GM21717 (cell line): ENCODE measurements around the gene NXF2.
"Not testable (repeated sequence)": the region's sequence is repeated elsewhere in the genome, so short reads cannot be mapped to it uniquely, and the experiment has no call there.

Experiments
- ATAC-seq: cut with Tn5 transposase; IDR thresholded peaks from one replicate; pipeline ENCODE4 v1.9.1; 2021; ENCODE audit warnings: mild to moderate bottlenecking, moderate library complexity; ENCODE audit not compliant: unreplicated experiment

The NXF2 gene, protein sequence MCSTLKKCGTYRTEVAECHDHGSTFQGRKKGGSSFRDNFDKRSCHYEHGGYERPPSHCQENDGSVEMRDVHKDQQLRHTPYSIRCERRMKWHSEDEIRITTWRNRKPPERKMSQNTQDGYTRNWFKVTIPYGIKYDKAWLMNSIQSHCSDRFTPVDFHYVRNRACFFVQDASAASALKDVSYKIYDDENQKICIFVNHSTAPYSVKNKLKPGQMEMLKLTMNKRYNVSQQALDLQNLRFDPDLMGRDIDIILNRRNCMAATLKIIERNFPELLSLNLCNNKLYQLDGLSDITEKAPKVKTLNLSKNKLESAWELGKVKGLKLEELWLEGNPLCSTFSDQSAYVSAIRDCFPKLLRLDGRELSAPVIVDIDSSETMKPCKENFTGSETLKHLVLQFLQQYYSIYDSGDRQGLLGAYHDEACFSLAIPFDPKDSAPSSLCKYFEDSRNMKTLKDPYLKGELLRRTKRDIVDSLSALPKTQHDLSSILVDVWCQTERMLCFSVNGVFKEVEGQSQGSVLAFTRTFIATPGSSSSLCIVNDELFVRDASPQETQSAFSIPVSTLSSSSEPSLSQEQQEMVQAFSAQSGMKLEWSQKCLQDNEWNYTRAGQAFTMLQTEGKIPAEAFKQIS

DNA sequence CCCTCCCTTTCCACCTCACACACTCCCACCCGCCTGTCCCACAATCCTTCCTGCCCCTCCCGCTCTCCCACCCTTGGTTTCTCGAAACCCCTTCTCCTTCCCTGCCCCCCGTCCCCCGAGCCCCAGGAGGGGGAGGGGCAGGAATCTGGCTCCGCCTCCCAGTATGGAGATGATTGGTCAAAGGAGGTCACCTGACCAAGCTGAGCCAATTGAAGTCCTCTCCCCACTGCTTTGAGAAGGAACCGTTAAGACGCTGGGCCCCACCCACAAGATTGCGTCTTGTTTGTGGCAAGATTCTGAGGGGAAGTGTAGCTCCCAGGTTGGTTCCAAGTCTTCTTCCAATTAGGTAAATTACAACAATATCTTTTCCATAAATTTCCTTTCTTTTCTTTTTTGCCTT lies at the start of gene NXF2:
TSS of gene NXF2 (plus strand) at position 275 of the 400 bp plus-strand sequence. CDS start 59,912 bp downstream, outside the sequence.
- ATAC-seq = not testable (repeated sequence)

DNA sequence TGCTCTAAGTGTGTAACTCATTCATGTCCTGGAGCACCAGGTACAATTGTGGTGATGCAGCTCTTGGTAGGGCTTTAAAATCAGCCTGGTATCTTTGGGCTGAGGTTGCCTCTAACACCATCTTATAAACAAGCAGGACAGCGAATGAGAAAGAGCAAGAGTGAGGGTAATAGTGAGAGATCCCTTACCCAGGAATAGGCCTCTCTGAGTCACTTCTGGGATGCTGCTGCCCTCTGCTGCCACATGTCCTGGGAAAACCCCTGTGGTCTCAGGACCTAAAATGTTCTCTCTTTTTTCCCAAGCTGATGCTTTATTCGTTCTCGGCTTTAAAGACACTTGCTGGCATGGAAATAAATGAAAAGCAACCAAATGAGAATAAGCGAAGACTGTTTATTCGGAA lies 39.0 kb upstream of the NXF2 start:
- not testable (repeated sequence) for ATAC-seq

DNA sequence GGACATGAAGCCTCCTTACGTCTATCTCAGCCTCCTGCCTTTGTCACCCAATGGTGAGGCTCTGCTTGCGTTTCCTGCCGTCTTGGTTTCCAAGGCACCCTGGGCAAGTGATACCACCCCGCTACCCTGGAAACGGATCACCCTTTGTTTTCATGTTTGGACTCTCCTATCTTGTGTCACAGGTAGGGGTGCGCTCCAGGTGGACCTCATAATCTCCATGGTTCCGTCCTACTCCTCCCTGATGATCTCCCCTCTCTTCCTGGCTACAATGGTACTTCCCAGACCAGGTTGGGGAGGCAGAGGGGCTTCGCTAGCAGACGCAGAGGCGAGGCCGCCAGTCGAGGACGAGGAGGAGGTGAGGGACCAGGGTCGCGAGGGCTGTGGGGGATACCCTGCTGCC lies 32.0 kb upstream of the NXF2 start, which contains the start of gene TCP11X1:
TSS of gene TCP11X1 (plus strand) at position 316 of the 400 bp plus-strand sequence.
- not testable (repeated sequence) for ATAC-seq

DNA sequence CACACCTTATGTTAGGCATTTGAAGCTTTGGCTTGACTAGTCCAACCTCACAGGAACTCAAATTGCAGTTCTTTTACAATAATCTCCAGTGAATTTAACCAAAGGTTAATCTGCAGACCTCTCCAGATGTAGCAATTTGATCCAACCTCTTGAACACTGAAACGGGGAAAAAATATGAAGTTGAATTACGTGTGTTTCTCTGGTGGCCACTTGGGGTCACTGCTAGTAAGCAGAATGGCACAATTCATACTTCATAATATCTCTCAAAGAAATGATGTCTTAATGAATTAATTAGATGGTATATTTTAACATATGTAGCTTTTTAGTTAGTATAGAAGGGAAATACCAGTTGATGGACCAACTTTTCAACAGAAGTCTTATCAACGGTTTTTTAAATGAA lies 30.5 kb upstream of the NXF2 start:
- ATAC-seq = not testable (repeated sequence)

DNA sequence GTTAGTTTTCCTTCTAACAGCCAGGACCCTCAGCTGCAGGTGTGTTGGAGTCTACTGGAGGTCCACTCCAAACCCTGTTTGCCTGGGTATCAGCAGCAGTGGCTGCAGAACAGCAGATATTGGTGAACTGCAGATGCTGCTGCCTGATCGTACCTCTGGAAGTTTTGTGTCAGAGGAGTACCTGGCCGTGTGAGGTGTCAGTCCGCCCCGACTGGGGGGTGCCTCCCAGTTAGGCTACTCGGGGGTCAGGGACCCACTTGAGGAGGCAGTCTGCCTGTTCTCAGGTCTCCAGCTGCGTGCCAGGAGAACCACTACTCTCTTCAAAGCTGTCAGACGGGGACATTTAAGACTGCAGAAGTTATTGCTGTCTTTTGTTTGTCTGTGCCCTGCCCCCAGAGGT lies 11.3 kb upstream of the NXF2 start:
- not testable (repeated sequence) for ATAC-seq

DNA sequence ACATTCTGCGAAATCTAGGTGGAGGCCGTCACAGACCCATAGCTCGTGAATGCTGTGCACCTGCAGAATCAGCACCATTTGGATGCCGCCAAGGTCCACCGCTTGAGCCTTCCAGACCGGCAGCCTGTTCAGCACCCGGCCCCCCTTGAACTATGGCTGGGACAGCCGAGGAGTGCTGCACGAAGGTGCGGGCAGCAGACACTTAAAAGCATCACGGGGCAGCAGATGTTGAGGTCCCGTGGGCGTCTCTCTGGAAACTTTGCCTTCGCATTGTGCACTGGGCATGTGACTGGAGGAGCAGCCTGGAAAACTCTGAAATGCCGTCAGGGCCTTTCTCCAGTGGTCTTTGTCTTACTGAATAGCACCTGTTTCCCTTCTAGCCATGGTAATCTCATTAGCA lies 6.7 kb upstream of the NXF2 start:
- ATAC-seq = not testable (repeated sequence)

DNA sequence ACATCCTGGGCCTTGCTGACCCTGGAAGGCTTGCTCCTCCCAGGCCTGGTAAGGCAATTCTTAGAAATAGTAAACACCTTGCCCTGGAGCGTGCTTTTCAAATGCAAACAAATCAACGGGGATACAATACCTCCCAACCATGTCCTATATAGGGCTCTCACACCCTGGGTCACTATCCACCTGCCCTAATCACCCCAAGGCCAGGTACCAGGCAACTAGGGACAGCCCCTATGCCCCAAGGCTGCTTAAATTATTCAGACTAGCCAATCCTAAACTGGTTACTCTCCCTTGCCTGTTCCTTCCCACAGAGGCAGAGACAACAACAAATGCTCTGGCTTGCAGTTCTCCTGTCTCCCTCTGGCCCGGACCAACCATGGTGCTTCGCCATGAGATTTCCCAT lies 25.3 kb downstream of the NXF2 start:
- not testable (repeated sequence) for ATAC-seq

DNA sequence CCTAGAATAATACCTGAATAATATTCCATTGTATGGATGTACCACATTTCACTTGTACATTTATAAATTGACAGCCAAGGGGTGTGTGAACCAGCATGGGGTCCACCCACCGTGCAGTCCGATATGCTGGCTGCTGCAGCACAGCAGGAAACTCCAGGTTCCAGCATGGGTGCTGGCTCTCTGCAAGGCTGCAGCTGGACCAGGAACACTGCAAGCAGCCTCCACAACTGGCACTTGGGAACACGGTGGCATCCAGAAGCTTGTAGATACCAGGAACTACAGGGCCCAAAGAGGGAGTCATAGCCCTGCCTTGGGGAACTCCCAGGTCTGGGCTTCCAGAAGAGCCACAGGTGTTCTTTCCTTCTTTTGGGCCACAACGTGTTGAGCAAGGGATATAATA lies 91.2 kb downstream of the NXF2 start:
- ATAC-seq = no peak

DNA sequence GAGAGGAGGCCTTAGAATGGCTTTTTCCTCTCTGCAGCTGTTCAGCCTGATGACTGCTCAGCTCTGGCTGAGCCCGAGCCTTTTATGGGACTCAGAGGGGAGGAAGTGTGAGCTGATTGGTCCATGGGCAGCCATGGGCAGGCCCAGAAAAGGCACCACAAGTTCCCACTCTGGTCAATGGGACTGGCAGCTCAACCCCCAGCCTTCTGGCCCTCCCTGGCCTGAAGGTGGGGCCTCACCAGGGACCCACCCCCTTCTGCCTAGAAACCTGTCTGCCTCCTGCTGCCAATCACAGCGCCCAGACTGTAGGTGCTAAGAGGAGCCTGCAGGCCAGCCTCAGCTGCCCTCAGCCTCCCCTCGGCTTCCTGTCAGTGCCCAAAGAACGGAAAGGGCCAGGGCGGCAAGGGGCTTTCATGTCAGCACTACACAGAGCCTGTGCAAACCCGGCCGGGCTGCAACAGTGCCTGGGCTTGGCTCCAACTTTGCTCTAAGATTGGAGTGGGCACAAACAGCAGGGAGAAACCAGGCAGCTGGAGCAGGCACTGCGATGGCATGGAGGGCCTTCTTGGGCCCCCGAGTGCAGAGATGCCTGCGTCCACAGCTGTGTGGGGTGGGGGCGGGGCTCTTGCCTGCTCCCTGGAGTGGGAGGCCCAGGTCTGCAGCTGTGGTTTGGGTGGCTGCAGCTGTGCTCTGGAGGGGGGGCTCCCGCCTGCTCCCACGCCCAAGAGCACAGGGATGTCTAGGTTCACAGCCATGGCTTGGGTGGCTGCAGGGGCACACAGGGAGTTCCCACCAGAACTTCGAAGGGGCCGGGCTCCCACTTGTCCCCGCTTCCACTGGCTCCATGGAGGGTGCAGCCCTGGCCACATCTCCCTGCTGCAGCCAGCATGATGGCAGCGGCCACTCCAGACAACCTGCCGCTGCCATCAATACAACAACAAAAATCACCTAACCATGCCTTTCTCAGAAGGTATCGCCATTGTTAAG lies 92.6 kb downstream of the NXF2 start:
- no peak for ATAC-seq

DNA sequence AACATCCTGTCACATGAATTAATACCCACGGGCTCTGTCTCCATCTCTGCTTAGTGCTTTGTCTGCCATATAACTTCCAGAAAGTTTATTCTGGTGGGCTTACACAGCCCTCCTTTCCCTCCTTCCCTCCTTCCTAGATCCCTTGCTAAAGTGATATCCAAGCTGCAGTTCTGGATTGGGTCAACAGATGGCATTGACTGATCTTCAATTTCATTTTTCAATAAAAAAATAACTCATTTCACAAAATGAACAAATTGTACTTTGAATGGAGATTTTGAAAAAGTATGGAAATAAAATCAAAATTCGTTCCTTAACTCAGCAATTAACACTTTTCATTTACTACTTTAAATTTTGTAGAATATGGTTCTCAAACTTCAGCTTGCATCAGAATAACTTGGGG lies 94.9 kb downstream of the NXF2 start:
- ATAC-seq = no peak

DNA sequence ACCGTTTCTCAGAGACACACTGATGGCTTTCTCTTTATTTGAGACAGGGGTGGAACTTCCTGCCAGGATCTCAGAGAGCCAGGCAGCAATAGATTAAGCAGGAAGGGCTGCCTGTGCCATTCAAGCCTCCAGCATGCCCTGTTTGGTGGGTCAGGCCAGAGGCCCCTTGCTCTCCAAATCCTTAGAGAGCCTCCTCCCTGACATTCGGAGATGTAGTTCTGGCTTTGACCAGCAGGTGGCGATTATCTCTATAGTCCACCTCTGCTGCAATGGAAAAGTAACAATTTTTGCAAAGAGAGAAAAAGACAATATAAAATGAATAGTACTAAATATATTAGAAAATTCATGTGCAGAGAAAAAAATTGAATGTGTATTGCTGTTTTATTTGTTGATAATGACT lies 98.9 kb downstream of the NXF2 start:
- ATAC-seq = no peak
